Renal cortex interstitium (tissue), 15 donors: ENCODE measurements around the gene DHRS7B. TPM values are rescaled to one million over a fixed set of nuclear protein-coding genes. Genes with fewer than 3 reads are reported as not detected.
"Not testable (repeated sequence)": the region's sequence is repeated elsewhere in the genome, so short reads cannot be mapped to it uniquely, and the experiment has no call there.

Source experiments
- DNase-seq, 11 donors: peaks; one replicate each; pipeline ENCODE4 v3.0.0-alpha.2; 2013; ENCODE audit warnings: low read depth in 9 of 11, low spot score in 4 of 11; ENCODE audit errors: extremely low read depth in 1 of 11
- long read RNA-seq, 16 experiments: transcript quantifications; one replicate each; lab custom pipeline, GENCODE V29; 2026
- polyA plus RNA-seq, 3 donors: library from polyadenylated mRNA; unstranded; fragments of 120-200 nt; gene quantifications; one replicate each; pipeline ENCODE4 v1.2.1, GENCODE V29; 2013; ENCODE audit not compliant: insufficient read length in 3 of 3

The DHRS7B gene
- polyA plus RNA-seq: 10 to 100 TPM; 35.4 to 41.3 (median 38.1) TPM
- long read RNA-seq, donor 1, transcript DHRS7B-202 (7 exons, 2,175 nt): major isoform, 8 of 20 reads
- long read RNA-seq, donor 1, partial matches to known transcripts: 9 of 20 reads
- long read RNA-seq, donor 1, other reads (novel, unspliced or antisense): 0 of 20 reads
- long read RNA-seq, donor 2, transcript DHRS7B-202 (7 exons, 2,175 nt): major isoform, 9 of 17 reads
- long read RNA-seq, donor 2, partial matches to known transcripts: 6 of 17 reads
- long read RNA-seq, donor 2, other reads (novel, unspliced or antisense): 0 of 17 reads
- long read RNA-seq, donor 3, transcript DHRS7B-202 (7 exons, 2,175 nt): major isoform, 12 of 25 reads
- long read RNA-seq, donor 3, partial matches to known transcripts: 9 of 25 reads
- long read RNA-seq, donor 3, other reads (novel, unspliced or antisense): 0 of 25 reads
- long read RNA-seq, donor 4, transcript DHRS7B-202 (7 exons, 2,175 nt): major isoform, 9 of 17 reads
- long read RNA-seq, donor 4, transcript DHRS7B-201 (6 exons, 1,567 nt): minor isoform, 8 of 17 reads
- long read RNA-seq, donor 4, partial matches to known transcripts: 0 of 17 reads
- long read RNA-seq, donor 4, other reads (novel, unspliced or antisense): 0 of 17 reads
- long read RNA-seq, donor 5: 0 reads
- long read RNA-seq, donor 6, transcript DHRS7B-202 (7 exons, 2,175 nt): major isoform, 11 of 23 reads
- long read RNA-seq, donor 6, partial matches to known transcripts: 10 of 23 reads
- long read RNA-seq, donor 6, other reads (novel, unspliced or antisense): 0 of 23 reads
- long read RNA-seq, donor 7, transcript DHRS7B-201 (6 exons, 1,567 nt): minor isoform, 5 of 26 reads
- long read RNA-seq, donor 7, transcript DHRS7B-202 (7 exons, 2,175 nt): major isoform, 10 of 26 reads
- long read RNA-seq, donor 7, partial matches to known transcripts: 11 of 26 reads
- long read RNA-seq, donor 7, other reads (novel, unspliced or antisense): 0 of 26 reads
- long read RNA-seq, donor 8: 0 reads
- long read RNA-seq, donor 9, transcript DHRS7B-202 (7 exons, 2,175 nt): major isoform, 8 of 16 reads
- long read RNA-seq, donor 9, partial matches to known transcripts: 6 of 16 reads
- long read RNA-seq, donor 9, other reads (novel, unspliced or antisense): 0 of 16 reads
- long read RNA-seq, donor 10, transcript DHRS7B-202 (7 exons, 2,175 nt): major isoform, 15 of 26 reads
- long read RNA-seq, donor 10, partial matches to known transcripts: 7 of 26 reads
- long read RNA-seq, donor 10, other reads (novel, unspliced or antisense): 0 of 26 reads
- long read RNA-seq, donor 11, transcript DHRS7B-202 (7 exons, 2,175 nt): major isoform, 9 of 10 reads
- long read RNA-seq, donor 11, partial matches to known transcripts: 0 of 10 reads
- long read RNA-seq, donor 11, other reads (novel, unspliced or antisense): 0 of 10 reads
- long read RNA-seq, donor 12, partial matches to known transcripts: 0 of 4 reads
- long read RNA-seq, donor 12, other reads (novel, unspliced or antisense): 0 of 4 reads
- long read RNA-seq, donor 13: 0 reads
- long read RNA-seq, donor 14, transcript DHRS7B-202 (7 exons, 2,175 nt): major isoform, 11 of 12 reads
- long read RNA-seq, donor 14, partial matches to known transcripts: 0 of 12 reads
- long read RNA-seq, donor 14, other reads (novel, unspliced or antisense): 0 of 12 reads
- long read RNA-seq, donor 15, transcript DHRS7B-202 (7 exons, 2,175 nt): major isoform, 7 of 8 reads
- long read RNA-seq, donor 15, partial matches to known transcripts: 0 of 8 reads
- long read RNA-seq, donor 15, other reads (novel, unspliced or antisense): 0 of 8 reads
- long read RNA-seq, donor 16, transcript DHRS7B-201 (6 exons, 1,567 nt): minor isoform, 5 of 48 reads
- long read RNA-seq, donor 16, transcript DHRS7B-202 (7 exons, 2,175 nt): major isoform, 31 of 48 reads
- long read RNA-seq, donor 16, partial matches to known transcripts: 10 of 48 reads
- long read RNA-seq, donor 16, other reads (novel, unspliced or antisense): 0 of 48 reads

DNA sequence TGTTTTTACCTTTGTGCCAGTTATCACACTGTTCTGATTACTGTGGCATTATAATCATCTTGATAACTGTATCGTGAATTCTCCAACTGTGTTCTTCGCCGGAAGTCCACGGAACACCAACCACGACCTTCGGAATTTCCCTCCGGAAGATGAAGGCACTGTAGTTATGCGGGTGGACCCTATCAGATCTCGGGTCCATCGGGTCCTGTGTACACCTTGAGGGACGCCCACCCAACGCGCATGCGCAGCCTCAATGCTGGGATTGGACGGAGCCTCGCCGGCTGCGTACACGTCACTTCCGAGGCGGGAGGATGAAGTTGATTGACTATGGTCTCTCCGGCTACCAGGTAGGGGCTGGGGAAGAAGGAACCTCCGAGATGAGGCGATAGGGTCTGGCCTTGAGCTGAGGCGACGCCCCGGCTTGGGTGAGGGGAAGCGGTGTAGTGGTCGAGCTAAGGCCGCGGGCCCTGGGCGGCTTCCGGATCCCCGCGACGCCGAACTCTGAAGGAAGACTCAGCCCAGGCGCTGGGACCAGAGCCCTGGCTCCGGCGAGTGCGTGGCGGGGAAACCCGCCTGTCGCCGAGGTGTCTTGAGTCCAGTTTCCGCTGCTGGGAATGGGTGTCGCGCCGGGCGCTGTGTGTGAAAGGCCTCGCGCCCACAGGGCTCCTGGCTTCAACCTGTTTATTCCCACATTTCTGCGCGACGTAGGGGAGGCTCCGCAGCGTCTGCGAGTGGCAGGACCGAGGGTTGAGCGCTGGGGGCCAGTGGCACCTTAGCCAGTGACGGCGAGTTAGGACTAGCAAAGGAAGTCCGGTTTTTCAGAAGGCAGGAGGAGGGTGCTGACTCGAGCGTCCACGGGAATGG is at the start of gene DHRS7B:
DHRS7B (plus strand) TSS at position 320 of the 864 bp plus-strand sequence; CDS start at position 328, 8 bp downstream.
- peak; percentile 92 to 98 (median 95) for DNase-seq

GRCh38 chr17:21077281-21077680 is 49.5 kb upstream of the DHRS7B start:
- DNase-seq: no peak

GRCh38 chr17:21078016-21078780 is 48.6 kb upstream of the DHRS7B start:
- DNase-seq: no peak

DNA sequence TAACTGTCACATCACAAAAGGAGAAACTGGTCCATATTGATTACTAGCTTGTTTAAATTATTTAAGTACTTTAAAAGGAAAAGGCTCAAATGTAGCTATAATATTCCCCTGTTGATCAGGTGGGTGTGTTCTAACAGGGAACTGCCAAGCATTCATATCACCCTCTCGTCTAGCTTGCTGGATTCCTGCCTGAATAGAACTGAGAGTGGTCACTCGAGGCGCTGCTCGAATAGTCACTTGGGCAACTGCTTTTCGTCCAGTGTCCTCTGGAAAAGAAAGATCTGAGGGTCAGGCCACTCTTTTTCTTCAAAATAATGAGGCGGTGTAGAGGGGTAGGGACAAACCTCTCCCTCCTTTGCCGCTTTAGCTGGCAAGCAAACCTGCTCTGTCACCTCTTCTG is 47.6 kb upstream of the DHRS7B start:
- no peak for DNase-seq

DNA sequence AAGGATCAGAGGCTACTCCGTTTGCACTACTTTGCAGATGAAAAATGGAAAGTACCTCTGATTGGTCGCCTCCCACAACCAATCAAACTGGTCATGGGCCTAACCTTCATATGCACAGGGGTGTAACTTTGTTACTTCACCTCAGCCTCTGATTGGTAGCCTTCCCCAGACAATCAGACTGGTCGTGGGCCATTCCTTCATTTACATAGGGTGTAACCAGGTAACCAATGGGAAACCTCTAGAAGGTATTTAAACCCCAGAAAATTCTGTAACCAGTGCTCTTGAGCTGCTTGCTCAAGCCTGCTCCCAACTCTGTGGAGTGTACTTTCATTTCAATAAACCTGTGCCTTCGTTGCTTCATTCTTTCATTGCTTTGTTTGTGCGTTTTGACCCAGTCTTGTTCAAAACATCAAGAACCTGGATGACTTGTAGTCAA is 44.7 kb upstream of the DHRS7B start:
- DNase-seq: no peak

GRCh38 chr17:21085280-21085679 is 41.5 kb upstream of the DHRS7B start:
- DNase-seq: not testable (repeated sequence)

- no peak for DNase-seq
Measured at GRCh38 chr17:21085707-21086106, 41.1 kb upstream of the DHRS7B start.

GRCh38 chr17:21089145-21089544 is 37.6 kb upstream of the DHRS7B start:
- no peak for DNase-seq

- no peak for DNase-seq
Measured at GRCh38 chr17:21089933-21090901, 36.5 kb upstream of the DHRS7B start.

DNA sequence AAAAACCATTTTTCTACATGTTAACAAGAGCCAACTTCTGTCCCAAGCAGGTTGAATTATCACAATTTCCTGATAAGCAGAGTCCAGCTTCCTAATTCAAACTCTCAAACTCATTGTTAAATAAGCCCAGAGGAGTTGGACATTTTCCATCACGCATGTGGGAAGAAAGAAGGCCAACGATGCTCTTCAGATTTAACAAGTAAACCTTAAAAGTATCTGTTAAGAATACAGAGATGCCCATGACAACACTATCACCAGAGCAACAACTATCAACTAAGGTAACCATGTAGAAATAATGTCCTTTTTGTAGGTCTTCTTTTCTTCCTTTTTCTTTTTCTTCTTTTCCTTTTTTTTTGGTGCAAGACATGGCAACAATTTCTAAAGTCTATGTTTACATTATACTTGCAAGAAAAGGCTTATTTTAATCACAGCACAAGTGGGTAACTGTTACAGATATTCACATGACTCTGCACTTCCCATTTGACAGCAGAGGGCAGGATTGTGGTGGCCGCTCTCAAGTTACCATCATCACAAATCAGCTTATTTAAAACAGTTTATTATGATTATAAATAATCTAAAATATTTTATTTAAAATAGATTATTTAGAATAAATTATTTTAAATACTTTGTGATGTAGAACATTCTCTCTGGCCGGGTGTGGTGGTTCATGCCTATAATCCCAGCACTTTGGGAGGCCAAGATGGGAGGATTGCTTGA is 35.7 kb upstream of the DHRS7B start:
- no peak for DNase-seq

GRCh38 chr17:21094298-21094704 is 32.5 kb upstream of the DHRS7B start:
- DNase-seq: no peak

- DNase-seq: no peak
Measured at GRCh38 chr17:21095735-21096134, 31.0 kb upstream of the DHRS7B start.

DNA sequence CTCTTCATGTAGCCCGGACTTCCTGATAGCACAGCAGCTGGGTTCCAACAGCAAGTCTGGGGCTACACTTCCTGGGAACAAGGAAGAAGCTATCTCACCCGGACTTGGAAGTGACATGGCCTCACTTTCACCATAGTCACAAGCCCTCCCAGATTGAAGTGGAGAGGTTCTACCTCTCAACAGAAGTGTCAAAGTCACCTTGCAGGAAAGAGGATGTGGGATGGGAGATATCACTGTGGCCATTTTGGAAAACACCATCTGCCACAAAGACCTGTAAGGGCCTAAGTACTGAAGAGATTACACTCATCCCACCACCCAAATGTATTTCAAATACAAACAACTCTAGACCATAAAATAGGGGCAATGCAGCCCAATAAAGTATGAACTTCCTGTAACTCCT is 29.9 kb upstream of the DHRS7B start:
- DNase-seq: no peak

DNA sequence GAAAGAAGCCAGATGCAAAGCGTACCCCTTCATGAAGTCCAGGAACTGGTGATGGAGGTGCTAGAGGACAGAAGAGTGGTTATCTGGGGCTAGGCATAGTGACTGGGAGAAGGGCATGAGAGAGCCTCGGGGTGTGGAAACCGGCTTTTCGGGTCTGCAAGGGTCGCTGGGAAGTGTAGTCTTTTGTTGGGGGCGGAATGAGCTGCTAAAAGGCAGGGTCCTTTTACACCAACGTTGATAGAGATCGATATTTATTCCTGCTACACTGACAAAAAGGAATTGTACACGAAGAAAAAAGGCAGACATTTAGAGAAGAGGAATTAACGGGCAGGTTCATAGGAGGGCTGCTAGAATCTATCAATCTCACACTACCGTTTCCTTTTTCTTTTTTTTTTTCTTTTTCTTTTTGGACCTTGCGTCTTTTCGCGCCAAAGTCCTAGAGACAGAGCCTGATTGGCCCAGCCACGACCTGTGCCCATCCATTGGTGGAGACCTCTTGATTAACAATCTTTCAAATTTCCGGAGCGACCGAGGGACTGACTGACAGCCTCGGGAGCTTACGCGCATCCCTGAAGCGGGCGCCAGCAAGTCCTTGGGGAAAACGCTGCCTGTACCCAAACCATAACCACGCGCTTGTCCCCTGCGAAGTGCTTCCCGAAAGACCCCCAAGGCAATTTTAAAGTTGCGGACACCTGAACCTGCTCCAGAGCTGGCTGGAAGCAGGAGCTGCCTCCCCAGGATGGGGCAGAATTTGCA is 27.7 kb upstream of the DHRS7B start:
- peak; percentile 36 to 73 (median 61) for DNase-seq
